SKM-1 (cell line): ENCODE data around the gene CPNE4.
"Not testable (repeated sequence)": the region's sequence is repeated elsewhere in the genome, so short reads cannot be mapped to it uniquely, and the experiment has no call there.

ENCODE experiments used
- DNase-seq: peaks from one replicate; lab custom pipeline; 2025; ENCODE audit not compliant: unreplicated experiment; lab: John Stamatoyannopoulos, UW

The CPNE4 gene

DNA sequence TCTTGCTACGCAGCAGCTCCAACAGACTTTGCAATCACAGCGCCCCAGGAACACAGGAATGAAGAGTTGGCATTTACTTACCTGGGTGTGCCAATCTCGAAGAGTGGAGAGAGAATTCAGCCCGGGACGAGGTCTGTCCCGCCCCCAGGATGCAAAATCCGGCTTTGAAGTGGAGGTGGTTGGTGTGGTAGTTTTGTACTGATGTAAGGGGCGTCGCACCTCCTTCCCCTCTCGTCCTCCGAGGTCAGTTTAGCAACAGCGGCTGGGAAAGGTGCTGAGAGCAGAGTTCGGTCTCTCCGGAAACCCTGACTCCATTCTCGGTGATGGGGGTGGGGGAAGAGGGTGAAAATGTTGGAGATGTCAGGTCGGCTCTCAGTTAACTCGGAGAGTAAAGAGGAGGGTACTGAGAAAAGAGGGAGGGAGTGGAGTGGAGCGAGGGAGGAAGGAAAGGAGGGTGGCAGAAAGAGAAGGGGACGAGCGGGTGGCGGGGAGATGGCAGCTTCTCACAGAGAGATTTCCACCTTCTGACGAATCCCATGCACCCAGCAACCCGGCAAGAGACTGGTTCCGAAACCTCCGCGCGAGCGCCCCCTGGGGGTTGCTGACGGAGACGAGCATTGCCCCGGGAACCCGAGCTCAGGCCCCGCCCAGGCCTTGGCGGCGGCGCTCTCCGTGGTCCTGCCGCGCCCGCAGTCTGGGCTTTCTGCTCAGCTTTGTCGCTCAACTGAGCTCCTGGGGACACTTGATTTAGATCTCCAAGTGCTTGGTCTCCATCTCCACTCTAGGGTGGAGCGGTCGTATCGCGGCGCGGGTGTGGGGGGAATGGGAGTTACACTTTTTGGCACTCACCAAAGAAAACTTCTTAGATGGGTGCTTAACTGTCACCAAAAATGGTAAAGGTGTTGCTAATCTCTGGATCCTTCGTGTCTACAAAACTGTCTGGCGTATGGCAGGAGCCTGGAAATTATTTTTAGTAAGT, at the start of gene CPNE4:
TSS of gene CPNE4 (minus strand) at position 529 of the 979 bp plus-strand sequence.
- DNase-seq, result peak; percentile 38

DNA sequence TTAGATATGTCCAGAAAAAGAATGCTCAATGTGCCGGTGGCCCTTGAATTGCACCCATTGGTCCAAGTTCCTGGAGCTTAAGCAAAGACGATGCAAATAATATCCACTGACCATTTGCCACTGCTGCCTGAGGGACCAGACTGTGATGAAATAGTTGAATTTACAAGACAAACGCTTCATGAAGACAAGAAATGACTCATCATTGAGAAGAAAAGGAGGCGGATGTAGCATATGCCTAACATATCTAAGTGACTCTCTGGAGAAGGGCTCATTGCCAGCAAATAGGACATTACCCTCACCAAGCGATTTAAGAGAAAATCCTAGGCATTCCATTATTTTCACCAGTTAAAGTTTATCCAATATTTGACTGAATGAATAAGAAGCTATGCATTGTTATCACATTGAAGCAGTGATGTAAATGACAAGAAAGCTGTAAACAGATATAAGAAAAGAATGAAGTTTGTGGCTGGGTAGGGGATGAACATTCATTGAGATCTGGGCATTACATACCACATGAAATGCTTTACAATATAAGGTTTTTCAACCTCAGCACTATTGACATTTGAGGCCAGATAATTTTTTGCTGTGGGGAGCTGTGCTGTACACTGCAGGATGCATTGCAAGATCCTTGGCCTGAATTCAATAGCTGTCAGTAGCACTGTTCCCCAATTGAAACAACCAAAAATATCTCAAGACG, 48.9 kb upstream of the CPNE4 start:
- DNase-seq, result no peak

DNA sequence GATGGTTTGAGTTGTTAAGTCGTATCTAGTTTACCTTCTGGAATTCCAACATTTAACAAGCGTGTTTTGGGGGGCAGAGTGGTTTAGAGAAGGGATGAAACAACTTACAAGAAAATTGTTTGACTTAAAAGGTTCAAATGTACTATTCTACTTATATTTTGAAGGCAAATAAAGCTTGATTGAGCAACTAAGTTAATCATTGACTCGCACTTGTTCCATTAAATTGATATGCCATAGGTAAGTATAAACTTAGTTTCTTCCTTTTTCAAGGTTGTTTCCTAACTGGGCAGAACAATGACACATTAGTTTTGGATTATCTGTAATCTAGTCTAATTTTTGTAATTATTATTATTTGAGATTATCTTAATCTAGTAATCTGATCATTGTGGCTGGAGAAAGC, 48.3 kb upstream of the CPNE4 start:
- no peak for DNase-seq

DNA sequence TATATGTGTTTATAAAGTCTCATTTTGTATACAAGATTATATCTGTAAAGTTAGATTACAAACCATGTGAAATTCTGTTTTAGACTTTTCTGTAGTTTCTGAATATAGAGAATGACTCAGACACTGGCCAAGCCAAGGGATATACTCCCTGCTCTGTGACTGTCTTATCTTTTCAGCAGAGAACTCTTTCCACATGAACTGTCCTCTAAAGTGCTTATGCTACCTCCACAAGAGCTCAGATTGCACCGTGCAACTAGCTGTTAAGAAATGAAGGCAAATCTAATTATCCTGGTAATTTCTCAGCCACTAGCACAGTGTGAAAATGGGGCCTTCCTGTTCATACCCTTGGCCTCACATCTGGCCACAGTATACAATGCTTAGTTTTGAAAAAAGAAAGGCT, 44.3 kb upstream of the CPNE4 start:
- DNase-seq, result no peak

DNA sequence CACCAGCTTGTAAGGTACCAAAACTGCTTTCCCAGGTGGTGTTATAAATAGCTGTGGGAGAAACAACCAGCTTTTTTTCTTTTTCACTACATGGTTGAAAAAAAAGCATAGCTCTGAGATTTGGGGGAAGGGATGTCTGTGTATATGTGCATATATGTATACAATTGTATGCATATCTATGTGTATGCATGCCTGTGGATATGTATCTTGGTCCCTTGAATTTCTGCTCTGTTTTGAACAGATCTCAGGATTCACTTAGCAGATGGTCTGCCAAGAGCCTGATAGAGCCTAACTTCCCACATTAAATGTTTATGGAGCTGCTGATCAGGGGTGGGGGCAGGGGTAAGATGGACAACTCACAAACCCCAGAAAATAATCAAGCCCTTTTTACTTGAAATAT, 39.0 kb upstream of the CPNE4 start:
- DNase-seq, result no peak

DNA sequence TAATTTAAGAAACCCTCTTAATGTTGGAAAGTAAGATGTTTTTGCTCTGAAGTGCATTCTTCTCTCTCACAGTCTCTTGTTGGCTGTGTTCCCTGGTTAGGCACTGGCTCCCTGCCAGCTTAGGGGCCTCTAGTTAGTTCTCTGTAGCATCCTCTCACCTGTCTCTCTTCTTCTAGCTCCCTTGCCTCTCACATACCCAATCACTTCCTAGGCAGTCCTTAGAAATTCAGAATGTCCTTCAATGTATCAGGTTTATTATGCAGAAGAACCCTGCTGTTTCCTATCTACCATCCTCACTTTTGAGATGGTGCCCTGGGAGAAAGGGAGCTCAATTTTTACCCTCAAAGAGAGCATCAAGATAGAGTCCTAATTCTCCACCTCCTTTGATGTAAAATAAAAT, 36.2 kb upstream of the CPNE4 start:
- no peak for DNase-seq

DNA sequence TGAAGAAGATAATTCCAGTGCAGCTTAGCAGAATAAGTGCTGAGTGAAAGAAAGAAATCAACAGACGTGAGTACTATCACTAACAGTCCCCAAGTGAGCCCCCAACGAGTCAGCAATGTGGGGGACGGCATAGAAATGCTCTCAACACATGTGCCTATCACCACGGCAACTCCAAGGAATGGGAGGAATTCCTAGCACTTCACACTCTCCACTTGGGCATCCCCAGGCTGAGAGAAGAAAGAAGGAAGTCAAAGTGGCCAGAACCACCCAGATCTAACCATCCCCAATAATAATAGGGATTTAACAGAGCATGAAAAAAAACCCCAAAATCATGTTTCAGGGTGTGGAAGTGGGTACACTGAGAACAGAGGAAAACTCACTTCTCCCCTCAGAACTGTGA, 29.3 kb upstream of the CPNE4 start:
- DNase-seq, result no peak

DNA sequence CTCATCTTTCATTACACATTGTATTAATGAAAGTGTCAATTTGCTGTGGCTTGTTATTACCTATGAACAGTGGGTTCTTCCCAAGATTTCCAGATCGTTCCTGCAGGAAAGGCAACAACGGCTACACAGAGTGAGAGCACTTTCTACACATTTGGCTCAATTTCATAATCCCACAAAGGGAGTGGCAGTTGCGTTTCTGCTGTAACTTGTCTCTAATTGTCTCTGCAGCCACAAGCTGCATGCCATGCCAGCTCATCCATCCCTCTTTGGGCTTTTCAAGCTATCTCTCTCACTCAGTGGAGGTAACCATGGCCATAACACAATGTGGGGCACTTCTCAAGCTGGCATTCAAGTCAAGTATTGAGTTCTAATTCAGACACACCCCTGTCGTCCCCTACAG, 27.7 kb upstream of the CPNE4 start:
- DNase-seq, result no peak

DNA sequence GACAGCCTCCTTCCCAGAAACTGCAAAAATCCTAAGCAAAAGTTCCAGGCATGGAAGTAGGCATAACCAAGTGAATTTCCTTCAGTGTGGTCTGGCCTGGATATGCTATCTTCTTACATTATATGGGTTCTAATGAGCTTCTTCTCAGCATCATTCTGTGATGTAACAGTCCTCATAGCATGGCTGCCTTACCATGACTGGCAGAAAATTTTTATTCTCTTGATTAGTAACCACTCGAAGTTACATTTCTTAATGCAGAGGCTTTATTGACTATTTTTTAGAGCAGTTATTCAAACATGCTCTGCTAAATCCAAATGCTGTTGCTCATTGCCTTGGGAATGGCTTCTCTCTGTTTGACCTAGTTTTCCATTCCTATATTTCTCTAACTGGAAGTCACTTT, 21.1 kb upstream of the CPNE4 start:
- no peak for DNase-seq

DNA sequence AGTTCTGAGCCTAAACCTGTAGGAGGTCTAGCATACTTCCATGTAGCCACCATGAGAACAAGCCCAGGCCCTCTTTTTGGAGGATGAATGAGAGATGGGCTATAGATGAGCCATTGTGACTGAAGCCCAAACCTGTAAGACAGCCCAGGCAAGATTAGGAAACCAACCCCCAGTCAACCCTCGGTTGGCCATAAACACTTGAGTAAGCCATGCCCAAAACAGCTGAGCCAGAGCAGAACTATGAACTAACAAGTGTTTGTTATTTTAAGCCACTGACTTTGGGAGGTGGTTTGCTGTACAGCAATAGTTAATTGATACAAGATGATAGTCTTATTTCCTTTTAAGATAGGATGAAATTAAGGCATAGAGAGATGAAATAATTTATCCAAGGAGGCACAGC, 12.4 kb upstream of the CPNE4 start:
- no peak for DNase-seq

DNA sequence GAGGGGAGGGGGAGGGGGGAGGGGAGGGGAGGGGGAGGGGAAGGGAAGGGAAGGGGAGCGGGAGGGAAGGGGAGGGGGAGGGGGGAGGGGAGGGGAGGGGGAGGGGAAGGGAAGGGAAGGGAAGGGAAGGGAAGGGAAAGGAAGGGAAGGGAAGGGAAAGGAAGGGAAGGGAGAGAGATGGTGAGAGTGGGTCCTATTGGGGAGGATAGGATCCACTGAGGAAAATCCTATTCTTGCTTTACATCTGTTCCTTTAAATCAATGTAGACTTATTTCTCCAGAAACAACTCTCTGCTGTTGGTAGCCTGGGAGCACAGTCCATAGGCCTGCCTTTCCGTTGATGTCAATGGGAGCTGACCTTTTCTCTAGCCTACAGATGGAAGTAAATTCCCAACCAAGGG, 10.1 kb upstream of the CPNE4 start:
- not testable (repeated sequence) for DNase-seq

DNA sequence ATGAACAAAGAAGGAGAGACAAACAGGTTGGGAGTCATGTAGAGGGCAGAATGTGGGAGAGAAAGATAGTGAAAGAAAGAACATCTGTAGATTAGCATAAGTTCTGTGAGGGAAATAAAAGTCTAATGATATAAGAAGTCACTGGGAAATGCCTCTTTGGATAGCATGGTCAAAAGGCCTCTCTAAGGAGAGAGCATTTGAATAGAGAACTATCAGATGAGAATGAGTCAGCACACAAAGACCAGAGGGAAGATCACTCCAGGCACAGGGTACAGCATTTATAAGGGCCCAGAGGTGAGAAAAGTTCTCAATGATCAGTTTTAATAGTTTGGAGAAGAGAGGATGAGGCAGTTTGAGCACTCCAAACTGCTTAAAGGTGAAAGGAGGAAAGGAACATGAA, 7.9 kb upstream of the CPNE4 start:
- DNase-seq, result no peak

DNA sequence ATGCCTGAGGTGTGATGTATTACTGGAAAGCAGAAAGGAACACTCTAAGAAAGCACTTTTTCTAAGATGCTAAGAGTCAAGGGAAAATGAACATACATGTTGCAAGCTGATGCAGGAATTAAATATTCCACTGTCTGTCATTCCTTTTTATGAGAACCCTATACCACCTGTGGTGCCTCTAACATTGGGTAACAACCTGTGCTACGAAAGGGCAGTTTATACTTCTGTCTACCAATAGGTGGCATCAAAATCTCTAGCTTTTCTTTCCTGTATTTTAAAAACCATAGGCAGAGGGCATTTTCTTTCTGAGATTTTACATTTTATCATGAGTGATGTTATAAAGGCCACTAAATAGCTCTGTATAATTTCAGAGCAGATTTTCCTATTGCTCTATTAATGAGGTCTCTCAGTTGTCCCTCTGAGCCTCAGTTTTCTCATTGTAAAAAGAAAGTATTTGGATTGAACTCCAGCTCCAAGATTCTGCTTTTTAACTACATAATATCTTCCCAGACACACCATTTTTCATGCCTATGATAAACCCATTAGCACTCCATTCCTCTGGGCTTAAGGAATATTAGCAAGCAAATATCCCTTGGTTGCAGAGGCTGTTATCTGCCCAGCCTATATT, 3.5 kb upstream of the CPNE4 start:
- no peak for DNase-seq

DNA sequence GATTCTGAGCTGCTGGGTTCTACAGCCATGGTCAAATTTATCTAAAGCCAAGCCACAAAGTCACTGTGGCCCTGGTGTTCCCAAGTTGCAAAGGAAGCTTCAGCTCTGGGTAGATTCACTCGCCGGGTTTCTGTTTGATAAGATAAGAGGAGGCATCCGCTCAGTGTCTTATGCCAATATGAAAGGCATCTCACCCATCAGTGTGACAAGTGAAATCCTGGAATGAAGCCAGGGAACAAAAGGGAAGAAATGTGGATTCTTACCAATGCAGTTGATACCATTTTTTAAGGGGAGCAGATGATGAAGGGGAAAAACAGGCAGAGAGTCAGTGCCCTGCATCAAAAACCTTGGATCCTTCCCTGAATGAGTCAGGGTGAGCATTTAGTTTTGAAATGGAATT, 2.8 kb upstream of the CPNE4 start:
- no peak for DNase-seq

DNA sequence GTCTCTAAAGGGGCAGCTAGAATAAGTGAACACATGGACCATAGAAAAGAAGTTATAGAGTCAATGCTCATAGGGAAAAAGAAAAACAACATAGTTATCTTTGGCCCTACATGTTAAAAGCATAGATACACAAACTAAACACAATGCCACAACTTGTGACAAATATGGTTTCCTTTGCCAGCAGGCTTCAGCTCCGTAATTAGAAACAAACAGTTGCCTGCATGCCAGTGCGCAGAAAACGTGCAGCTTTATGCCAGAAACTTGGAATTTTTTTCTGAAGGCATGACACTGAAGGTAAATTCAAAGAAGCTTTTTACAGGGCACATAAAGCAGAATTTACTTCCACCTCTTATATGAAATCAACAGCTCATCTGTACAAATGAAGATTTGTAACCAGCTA, 2.2 kb upstream of the CPNE4 start:
- DNase-seq, result no peak

DNA sequence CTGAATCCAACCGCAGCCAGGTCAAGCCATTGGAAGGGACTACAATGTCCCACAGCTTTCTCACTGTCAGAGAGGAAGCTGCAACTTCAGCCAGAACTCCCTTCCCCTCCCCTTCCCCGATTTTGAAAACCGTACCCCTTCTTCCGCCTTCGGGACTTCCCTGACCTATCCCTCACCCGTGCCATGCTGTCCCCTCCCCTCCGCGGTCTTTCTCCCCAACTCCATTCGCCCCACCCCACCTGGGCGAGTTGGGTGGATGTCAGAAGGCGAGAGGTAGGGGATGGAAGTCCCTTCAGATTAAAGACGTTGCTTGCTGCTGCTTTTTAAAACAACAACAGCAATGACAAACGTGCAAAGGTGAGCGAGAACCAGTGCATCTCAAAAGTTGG, 723 bp downstream of the CPNE4 start:
- no peak for DNase-seq

DNA sequence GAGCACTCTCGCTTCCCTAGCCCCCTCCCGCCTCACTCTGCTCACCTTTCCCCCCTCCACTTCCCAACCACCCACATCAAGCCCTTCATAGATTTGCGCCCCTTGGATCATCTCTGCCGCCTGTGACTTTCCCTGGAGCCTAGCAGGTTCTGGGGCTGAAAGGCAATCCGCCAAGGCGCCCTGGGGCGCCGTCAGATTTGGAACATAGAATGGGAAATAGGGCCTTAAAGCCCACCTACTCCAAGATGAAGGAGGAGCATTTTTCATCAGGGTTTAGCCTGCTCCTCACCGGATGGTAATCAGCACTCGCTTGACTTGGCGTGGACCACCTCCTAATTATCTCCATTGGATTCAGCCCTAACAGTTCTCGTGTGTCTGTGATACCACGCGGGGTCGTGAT, 1.3 kb downstream of the CPNE4 start:
- no peak for DNase-seq

DNA sequence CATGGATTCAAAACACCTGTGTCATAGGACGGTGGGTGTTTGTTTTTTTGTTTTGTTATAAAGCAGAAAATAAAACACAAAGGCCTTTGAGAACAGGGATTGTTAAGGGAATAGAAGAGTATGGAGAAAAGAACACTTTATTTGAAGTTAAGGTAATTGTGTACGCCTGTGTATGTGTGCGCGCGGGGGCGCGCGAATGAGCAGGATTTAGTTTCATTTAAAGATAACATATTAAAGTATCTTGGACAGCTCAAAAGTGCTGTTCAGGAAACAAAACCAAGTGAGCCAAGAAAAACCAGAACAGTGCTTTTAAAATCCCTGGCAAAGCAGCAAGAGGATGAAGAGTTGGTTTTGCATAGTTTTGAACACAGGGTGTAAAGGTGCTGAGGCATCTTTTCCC, 1.9 kb downstream of the CPNE4 start:
- no peak for DNase-seq

DNA sequence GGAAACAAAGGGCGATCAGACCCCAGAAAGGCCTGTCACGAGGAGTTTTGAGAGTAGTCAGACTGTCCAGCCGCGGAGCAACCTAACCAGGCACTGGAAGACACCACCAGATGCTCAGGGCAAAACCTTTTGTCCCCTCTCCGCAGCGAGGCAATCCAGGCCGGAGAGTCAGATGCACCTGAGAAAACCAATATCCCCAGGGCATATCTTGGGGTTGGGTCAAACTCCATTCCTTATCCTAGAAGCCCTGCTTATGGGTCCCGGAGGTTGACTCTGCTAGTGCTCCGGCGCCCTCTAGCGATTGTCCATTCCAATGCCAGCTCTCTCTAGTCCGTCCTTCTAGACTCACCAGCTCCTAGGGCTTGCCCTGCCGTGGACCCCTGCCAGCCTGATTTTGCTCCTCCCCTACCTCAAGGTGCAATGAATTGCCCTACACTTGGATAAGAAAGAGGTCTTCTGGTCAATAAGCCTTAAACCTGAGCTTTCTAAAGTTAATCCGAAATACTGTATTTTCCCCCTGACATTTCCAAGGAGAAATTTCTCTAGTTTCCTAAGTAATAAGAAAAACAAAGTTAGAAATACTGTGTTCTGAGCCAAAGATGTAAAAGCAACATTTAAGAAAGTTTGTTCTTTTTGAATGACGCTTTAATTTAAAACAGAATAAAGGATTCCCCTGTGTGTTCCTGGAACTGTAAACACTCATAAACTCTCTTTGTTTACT, 5.5 kb downstream of the CPNE4 start:
- DNase-seq, result peak; percentile 82

DNA sequence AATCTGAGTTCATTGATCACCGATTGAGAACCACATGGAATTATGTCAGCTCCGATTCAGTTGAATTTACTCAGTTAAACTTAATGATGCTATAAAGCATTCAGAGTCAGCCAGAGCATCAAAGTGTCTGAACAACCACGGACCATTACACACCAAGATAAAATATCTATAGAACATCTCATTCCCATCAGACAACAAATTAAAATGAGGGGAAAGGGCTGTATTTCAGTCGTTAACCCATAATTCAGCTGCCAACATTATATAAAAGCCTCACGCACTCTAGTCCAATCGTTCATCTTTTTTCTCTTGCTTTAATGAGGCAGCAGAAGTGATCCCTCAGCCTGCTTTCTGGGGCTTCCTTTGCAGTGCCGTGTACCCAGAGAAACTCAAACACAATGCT, 11.9 kb downstream of the CPNE4 start:
- DNase-seq, result no peak

DNA sequence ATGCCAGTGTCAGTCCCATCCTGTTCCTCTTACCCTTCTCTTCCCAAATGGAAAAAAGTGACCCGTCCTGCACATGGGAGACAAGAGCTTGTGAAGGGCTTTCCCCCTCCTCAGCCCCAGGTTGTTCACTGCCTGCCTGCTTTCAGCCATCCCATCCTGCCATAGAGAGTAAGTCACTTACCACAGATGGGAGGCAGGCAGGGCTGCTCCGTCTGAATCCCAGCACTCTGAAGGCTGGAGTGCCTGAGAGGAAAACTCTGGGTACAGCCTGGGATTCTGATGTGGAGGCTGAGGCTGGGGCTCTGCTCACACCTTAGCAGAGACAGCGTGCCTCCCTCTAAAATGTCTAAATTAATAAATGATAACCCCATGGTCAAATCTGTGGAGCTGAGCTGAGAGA, 14.8 kb downstream of the CPNE4 start:
- DNase-seq, result no peak
